ENCODE data around the gene GRM3.

GRCh38 chr7:86833360-86833759, 189.7 kb downstream of the GRM3 start:
- no peak for TF ChIP-seq GATA2 (IDR thresholded peaks at IDR 0.05; ENCODE audit: low read depth, low read length)
- no peak for TF ChIP-seq GATA3 (IDR thresholded peaks at IDR 0.05; ENCODE audit: low read depth, low read length)
